ENCODE data around the gene TLR3.

Gene TLR3

DNA sequence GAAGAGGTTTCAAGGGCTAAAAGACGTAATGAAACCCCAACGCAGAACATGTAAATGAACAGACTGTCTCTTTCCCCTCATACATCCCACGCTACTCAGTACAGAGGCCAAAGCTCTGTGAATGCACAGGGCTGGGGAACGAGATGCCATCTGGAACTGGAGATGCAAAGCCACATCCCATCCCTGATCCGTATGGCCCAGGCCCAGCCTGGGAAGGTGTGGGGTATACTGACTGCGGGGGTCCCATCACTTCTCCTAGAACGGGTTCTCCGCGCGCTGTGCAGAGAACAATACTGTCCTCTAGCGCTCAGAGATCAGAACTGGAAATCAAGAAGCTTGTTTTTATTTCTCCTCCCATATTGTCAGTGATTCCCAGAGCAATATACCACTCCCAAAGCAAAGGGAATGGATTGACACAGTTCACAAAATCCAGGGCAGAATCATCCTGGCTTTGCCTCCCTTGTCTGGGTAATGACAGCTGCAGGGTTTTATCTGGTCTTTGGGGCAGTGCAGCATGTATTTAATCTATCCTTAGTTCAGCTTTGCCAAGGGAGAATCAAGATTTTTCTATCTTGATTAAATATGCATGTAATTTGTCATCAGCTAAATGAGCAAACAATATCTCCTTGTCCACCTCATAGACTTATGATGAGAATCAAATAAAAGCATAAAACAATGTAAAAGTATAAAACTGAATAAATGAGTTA is 47.3 kb upstream of the TLR3 start:
- H2AFZ ChIP-seq (ENCODE audit: low read depth), result no peak overlapping the region

DNA sequence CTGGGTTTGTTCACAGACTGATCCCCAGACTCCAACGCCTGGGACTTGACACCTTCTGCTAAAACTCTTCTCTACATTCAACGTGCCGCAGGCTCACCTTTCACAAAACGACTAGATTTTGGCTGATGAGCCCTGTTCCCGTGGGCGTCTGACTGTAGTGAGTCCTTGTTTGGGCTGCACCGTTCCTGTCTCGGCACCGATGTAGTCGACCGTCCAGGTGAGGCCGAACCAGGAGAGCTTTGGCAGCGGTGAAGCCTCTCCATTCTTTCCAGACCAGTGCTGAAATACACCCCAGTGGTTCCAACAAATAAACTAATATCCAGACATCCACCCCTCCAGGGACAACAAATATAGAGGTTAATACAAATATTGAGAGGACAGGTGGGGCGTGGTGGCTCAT is 45.0 kb upstream of the TLR3 start:
- Histone ChIP-seq H2AFZ (ENCODE audit: low read depth) (no peak overlapping the region), H4K20me1 (ENCODE audit: insufficient read depth) (no peaks in the 10 kb centered on the region), H3K4me1 (ENCODE audit: low read depth, poor library complexity, severe bottlenecking) (no peaks in the 10 kb centered on the region), H3K4me3 (IDR thresholded peaks at IDR 0.05; ENCODE audit: insufficient read depth, low read depth, low read length) (no peak overlapping the region), H3K4me2 (no peak overlapping the region), H3K9ac (no peak overlapping the region), H3K27ac (no peak overlapping the region), H3K27me3 (ENCODE audit: insufficient read depth, low read depth) (no peaks in the 10 kb centered on the region), H3K36me3 (ENCODE audit: insufficient read depth) (no peaks in the 10 kb centered on the region), H3K79me2 (ENCODE audit: insufficient read depth, low read depth) (no peaks in the 10 kb centered on the region)
- TF ChIP-seq, protein P1, sequence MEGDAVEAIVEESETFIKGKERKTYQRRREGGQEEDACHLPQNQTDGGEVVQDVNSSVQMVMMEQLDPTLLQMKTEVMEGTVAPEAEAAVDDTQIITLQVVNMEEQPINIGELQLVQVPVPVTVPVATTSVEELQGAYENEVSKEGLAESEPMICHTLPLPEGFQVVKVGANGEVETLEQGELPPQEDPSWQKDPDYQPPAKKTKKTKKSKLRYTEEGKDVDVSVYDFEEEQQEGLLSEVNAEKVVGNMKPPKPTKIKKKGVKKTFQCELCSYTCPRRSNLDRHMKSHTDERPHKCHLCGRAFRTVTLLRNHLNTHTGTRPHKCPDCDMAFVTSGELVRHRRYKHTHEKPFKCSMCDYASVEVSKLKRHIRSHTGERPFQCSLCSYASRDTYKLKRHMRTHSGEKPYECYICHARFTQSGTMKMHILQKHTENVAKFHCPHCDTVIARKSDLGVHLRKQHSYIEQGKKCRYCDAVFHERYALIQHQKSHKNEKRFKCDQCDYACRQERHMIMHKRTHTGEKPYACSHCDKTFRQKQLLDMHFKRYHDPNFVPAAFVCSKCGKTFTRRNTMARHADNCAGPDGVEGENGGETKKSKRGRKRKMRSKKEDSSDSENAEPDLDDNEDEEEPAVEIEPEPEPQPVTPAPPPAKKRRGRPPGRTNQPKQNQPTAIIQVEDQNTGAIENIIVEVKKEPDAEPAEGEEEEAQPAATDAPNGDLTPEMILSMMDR (conservative IDR thresholded peaks at IDR 0.05; ENCODE audit: low read depth, low read length), result no peak

More for the DNA sequence above, 47.3 kb upstream of the TLR3 start:
- Histone ChIP-seq H3K4me2 (no peak overlapping the region), H3K27ac (no peak overlapping the region), H3K27me3 (ENCODE audit: insufficient read depth, low read depth) (no peaks in the 10 kb centered on the region), H3K4me1 (ENCODE audit: low read depth, poor library complexity, severe bottlenecking) (no peaks in the 10 kb centered on the region), H3K79me2 (ENCODE audit: insufficient read depth, low read depth) (no peaks in the 10 kb centered on the region), H3K9ac (no peak overlapping the region), H4K20me1 (ENCODE audit: insufficient read depth) (no peaks in the 10 kb centered on the region), H3K4me3 (IDR thresholded peaks at IDR 0.05; ENCODE audit: insufficient read depth, low read depth, low read length) (no peak overlapping the region), H3K36me3 (ENCODE audit: insufficient read depth) (no peaks in the 10 kb centered on the region)
- TF ChIP-seq, protein P1 (conservative IDR thresholded peaks at IDR 0.05; ENCODE audit: low read depth, low read length), result no peak

DNA sequence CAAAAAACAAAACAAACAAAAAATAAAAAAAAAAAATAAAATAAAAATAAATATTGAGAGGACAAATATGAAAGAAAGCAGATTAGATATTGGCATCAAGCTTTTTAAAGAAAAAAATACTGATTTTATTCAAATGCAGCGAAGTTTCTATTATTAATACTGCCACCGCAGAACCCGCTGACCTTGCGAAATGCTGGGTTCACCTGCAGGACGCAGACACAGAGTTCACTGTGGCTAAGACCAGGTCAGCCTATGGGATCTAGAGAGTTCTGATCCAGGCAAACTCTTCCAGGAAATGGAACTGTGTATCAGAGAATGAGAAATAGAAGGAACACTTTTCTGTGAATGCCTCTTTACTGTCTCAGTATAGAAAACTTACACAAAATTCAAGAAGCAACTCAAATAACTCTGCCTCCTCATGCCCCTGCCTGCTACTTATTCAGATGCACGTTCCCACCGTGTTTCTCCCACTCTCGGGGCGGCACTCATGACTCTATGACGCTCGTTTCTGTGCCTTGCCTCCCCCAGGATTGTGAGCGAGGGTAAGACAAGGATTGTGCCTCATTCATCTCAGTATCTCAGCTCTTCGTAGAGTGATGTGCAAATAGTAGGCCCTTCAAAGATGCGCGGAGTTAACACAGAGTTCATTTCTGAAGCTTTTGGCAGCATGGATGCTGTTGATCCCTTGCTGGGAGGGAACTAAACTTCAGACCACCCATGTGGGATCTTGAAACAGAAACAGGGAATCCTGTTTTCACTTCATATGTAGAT is 44.1 kb upstream of the TLR3 start:
- Histone ChIP-seq H3K36me3 (ENCODE audit: insufficient read depth) (no peaks in the 10 kb centered on the region), H2AFZ (ENCODE audit: low read depth) (no peak overlapping the region)
- TF ChIP-seq, protein P1 (conservative IDR thresholded peaks at IDR 0.05; ENCODE audit: low read depth, low read length), result no peak

DNA sequence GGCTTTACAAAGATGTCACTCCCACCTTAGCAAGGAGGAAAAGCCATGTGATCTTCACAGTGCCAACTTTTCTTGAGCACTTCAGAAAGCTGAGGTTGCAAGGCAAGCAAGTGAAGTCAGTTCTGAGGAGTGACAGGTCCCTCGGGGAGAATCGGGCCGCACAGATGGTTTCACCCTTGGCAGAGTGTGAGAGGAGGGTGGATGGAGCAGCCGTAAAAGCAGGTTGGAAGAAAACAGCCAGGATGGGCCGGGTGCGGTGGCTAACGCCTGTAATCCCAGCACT is 43.6 kb upstream of the TLR3 start:
- H3K27ac ChIP-seq, result no peak overlapping the region

More for the DNA sequence above, 44.1 kb upstream of the TLR3 start:
- Histone ChIP-seq H3K27me3 (ENCODE audit: insufficient read depth, low read depth) (no peaks in the 10 kb centered on the region), H3K9ac (no peak overlapping the region), H3K79me2 (ENCODE audit: insufficient read depth, low read depth) (no peaks in the 10 kb centered on the region), H3K4me2 (no peak overlapping the region), H4K20me1 (ENCODE audit: insufficient read depth) (no peaks in the 10 kb centered on the region), H3K4me1 (ENCODE audit: low read depth, poor library complexity, severe bottlenecking) (no peaks in the 10 kb centered on the region), H3K4me3 (IDR thresholded peaks at IDR 0.05; ENCODE audit: insufficient read depth, low read depth, low read length) (no peak overlapping the region), H3K27ac (no peak overlapping the region)

More for the DNA sequence above, 43.6 kb upstream of the TLR3 start:
- Histone ChIP-seq H3K4me3 (IDR thresholded peaks at IDR 0.05; ENCODE audit: insufficient read depth, low read depth, low read length) (no peak overlapping the region), H3K36me3 (ENCODE audit: insufficient read depth) (no peaks in the 10 kb centered on the region), H3K79me2 (ENCODE audit: insufficient read depth, low read depth) (no peaks in the 10 kb centered on the region), H3K4me2 (no peak overlapping the region), H2AFZ (ENCODE audit: low read depth) (no peak overlapping the region), H3K9ac (no peak overlapping the region), H4K20me1 (ENCODE audit: insufficient read depth) (no peaks in the 10 kb centered on the region), H3K4me1 (ENCODE audit: low read depth, poor library complexity, severe bottlenecking) (no peaks in the 10 kb centered on the region), H3K27me3 (ENCODE audit: insufficient read depth, low read depth) (no peaks in the 10 kb centered on the region)
- TF ChIP-seq, protein P1 (conservative IDR thresholded peaks at IDR 0.05; ENCODE audit: low read depth, low read length), result no peak
